ENCODE data around the gene NFYC. TPM values are rescaled to one million over a fixed set of nuclear protein-coding genes. Genes with fewer than 3 reads are reported as not detected.
A peak's percentile ranks its signal among the peaks of the same experiment; 100 is the strongest.

Gene NFYC
- total RNA-seq, 2 experiments from 2014 or later = 78.7 to 84.1 TPM

DNA sequence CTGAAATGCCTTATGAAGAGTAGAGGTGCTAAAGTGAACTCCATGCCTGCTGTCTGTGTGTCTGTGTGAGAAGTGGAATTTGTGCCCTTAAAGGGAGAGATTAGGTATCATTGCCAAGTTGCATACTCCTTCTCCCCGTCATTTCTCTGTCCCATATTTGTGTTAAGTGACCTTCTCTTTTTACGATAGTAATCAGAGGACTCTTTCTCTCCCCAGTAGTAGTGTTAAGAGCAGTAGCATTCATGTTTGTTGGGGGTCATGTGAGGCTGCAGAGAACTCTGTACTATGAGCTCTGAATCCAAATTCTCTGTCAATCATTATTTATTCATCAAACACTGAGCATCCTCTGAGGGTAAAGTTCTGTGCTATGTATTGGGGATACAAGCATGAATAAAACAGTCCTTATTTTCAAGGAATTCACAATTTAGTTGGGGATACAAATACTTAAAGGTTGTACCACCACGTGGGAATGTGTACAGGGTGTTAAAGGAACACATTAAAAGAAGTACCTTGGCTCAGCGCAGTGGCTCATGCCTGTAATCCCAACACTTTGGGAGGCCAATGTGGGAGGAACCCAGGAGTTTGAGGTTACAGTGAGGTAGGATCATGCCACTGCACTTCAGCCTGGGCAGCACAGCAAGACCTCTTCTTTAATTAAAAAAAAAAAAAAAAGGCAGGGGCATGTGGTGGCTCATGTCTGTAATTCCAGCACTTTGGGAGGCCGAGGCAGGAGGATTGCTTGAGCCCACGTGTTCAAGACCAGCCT is 67.3 kb downstream of the NFYC start:
- no peak for DNase-seq
- H3K36me3 Mint-ChIP-seq (ENCODE audit: low read depth) = peaks cover 67% of the 10 kb centered on the region
- no peak overlapping the region for H3K27ac Mint-ChIP-seq
- H3K27me3 Mint-ChIP-seq = no peaks in the 10 kb centered on the region
- H3K4me3 Mint-ChIP-seq = no peak overlapping the region
- ChIA-PET POLR2A (no interaction called here), CTCF (interaction anchor here (1.6 kb wide), 1 partner anchor 16 kb away, joined by 6 read pairs; no protein-coding TSS in a partner anchor)
- H3K9me3 Mint-ChIP-seq = no peaks in the 10 kb centered on the region
- peaks cover 14% of the 10 kb centered on the region for H3K4me1 Mint-ChIP-seq

DNA sequence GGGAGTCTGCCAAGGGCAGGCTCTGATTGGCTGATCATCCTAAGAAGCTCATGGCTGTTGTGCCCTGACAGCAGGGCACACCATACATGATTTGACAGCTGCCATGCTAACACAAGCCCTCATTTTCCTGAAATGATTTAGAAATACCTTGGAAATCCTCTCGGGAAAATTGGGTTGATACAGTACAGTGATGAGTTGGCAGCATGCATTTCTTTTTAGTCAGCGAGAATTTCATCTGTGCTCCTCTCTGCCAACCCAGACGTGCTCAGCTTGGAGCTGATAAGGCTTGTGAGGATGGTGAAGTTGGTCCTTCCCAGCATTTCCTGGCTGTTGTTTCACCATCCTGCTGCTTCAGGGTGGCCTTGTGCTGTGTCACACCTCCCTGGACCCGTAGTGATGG is 69.5 kb downstream of the NFYC start:
- Mint-ChIP-seq H3K4me3 (no peak overlapping the region), H3K4me1 (peaks cover 30% of the 10 kb centered on the region), H3K9me3 (no peaks in the 10 kb centered on the region), H3K27me3 (no peaks in the 10 kb centered on the region), H3K27ac (no peak overlapping the region), H3K36me3 (ENCODE audit: low read depth) (peaks cover 65% of the 10 kb centered on the region)
- ChIA-PET CTCF (no interaction called here), POLR2A (no interaction called here)
- no peak for DNase-seq

DNA sequence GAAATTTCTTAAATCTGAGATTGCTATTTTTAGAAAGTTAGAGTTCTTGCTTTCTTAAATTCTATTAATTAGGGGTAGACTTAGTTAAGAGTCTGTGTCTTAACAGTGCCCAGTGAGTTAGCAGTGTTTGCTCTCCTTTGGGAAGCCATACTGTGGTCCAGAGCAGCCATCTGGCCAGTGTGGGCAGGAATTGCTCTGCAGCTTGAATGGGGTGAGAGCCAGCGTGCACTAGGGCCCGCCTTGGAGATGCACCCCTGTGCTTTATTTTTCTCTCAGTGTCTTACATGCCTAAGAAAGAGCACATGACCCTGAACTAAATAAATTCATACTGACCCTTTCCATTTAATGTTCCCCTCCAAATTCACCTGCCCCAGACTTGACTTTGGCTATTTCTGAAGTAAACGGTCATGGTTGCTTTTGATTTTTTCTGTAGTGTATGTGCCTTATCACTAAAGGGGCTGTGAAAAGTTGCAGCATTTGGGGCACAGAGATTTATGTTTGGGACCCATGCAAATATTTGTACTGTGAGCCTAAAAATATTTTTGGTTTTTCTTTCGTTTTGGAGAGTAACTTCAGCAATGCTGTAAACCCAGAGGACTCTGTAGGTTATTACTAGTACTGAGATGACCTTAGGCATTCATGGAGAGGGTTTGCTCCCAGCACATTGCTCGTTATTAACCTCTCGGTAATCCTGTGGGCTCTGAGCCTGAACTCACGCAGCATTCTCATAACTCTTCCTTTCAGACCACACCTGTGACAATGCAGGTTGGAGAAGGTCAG is 70.8 kb downstream of the NFYC start:
- H3K4me1 Mint-ChIP-seq = peaks cover 32% of the 10 kb centered on the region
- H3K4me3 Mint-ChIP-seq = no peak overlapping the region
- no peak for DNase-seq
- H3K36me3 Mint-ChIP-seq (ENCODE audit: low read depth) = peaks cover 77% of the 10 kb centered on the region
- ChIA-PET CTCF (interaction anchor here (1.1 to 6.0 kb wide), 2 partner anchors 12 to 87 kb away, joined by 3 to 68 read pairs; no protein-coding TSS in a partner anchor), POLR2A (no interaction called here)
- H3K27ac Mint-ChIP-seq = no peak overlapping the region
- no peaks in the 10 kb centered on the region for H3K9me3 Mint-ChIP-seq
- no peaks in the 10 kb centered on the region for H3K27me3 Mint-ChIP-seq

DNA sequence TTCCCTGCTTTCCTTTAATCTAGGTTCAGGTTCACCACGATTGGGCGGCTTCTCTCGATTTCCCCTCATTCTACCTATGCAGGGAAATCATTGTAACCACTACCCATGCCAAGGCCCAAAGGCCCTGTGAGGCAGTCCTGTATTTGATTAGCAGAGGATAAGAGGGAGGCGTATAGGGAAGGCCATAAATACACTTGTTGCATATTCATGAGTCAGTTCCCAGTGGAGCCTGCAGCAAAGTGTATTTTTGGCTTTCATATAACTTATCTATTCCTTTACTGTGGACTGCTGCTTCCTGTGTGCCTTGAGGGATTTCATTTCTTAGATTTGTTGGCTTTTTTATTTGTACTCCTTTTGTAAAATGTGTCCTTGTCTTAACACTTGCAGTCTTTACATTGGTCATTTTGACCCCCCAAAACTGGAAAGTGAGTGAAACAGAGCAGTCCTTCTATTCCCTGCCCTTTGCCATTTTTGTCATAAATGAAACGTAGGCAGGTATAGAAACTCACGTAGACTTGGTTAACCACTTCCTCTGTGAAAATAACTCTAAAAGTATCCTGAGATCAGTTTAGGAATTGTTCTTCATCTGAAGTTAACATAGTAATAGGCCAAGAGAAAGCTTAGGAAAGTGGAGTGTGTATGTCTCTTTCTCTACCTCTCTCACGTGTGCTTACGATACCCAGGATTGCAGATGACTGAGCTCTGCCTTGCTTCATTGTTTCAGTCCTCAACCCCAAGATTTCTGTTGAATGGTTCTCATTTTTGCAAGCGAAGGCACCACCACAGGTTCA is 72.4 kb downstream of the NFYC start:
- Mint-ChIP-seq H3K4me3 (peak overlapping the region; percentile 36), H3K4me1 (peaks cover 32% of the 10 kb centered on the region), H3K27me3 (no peaks in the 10 kb centered on the region), H3K27ac (peak overlapping the region; percentile 85), H3K36me3 (ENCODE audit: low read depth) (peaks cover 82% of the 10 kb centered on the region), H3K9me3 (no peaks in the 10 kb centered on the region)
- CTCF ChIA-PET = interaction anchor here (1.0 to 6.0 kb wide), 6 partner anchors 10 to 189 kb away, joined by 3 to 68 read pairs (median 5); no protein-coding TSS in a partner anchor
- POLR2A ChIA-PET = interaction anchor here (1.0 to 2.3 kb wide), 6 partner anchors 8 to 72 kb away, joined by 3 to 8 read pairs (median 6); partner anchors contain the start of gene NFYC
- DNase-seq = no peak

DNA sequence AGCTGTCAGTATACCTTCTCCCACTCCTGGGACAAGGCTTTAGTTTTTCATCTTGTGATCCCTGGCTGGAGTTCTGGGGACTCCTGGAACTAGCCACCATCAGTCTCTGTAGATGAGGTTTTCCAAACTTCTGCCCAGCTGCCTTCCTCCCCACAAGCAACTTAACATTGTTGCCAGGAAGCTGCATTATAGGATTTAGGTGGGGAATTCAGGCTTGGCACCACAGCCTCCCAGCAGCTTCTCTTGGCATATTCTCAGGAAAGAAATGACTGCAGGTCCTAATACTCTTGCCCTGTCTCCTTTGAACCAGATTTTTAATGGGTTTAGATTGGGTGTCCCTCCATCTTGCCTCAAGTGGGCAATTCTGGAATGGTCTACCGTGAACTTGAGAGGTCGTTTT is 73.5 kb downstream of the NFYC start:
- H3K27ac Mint-ChIP-seq = peak overlapping the region; percentile 36
- H3K27me3 Mint-ChIP-seq = no peaks in the 10 kb centered on the region
- CTCF ChIA-PET = interaction anchor here (1.0 to 6.0 kb wide), 7 partner anchors 9 to 621 kb away, joined by 3 to 68 read pairs (median 6); no protein-coding TSS in a partner anchor
- POLR2A ChIA-PET = interaction anchor here (1.0 to 2.3 kb wide), 7 partner anchors 8 to 73 kb away, joined by 3 to 8 read pairs (median 6); partner anchors contain the start of gene NFYC
- H3K4me1 Mint-ChIP-seq = peaks cover 37% of the 10 kb centered on the region
- no peak for DNase-seq
- H3K9me3 Mint-ChIP-seq = no peaks in the 10 kb centered on the region
- no peak overlapping the region for H3K4me3 Mint-ChIP-seq
- H3K36me3 Mint-ChIP-seq (ENCODE audit: low read depth) = peaks cover 84% of the 10 kb centered on the region

DNA sequence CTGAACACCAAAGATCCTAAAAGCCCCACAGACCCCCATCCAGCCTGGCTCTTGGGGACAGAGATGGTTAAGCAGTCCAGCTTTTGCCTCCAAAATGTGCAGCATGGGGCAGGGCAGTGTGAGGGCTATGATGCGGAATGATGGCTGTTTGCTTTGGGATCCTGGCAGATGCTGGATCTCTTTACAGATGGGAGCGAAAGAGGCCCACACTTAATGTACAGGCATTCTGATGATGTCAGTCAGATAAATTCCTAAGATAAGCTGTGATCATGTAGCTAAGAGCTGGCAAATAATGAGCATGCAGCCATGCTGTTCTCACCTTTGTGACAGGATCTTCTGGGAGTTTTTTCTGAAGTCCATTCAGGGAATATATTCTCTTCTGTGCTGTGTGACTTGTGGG is 74.5 kb downstream of the NFYC start:
- POLR2A ChIA-PET = interaction anchor here (1.7 to 2.3 kb wide), 3 partner anchors 9 to 12 kb away, joined by 6 to 8 read pairs (median 6); no protein-coding TSS in a partner anchor

DNA sequence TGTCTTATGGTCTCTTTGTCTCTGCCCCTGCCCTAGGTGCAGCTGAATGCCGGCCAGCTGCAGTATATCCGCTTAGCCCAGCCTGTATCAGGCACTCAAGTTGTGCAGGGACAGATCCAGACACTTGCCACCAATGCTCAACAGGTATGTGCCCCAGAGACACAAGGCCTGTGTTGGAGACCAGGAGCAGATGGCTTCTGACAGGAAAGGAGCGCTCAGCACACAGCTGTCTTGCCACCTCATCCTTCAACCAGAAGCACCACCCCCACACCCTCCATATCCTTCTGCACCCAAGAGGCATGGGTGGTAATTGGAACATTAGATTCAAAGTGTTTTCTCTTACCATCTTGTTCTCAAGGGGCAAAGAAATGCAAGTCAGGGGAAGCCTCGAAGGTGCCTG is 75.1 kb downstream of the NFYC start:
- ChIA-PET CTCF (interaction anchor here (1.0 to 6.0 kb wide), 2 partner anchors 8 to 186 kb away, joined by 3 to 68 read pairs; no protein-coding TSS in a partner anchor), POLR2A (no interaction called here)
- peaks cover 40% of the 10 kb centered on the region for H3K4me1 Mint-ChIP-seq
- no peak for DNase-seq
- no peaks in the 10 kb centered on the region for H3K27me3 Mint-ChIP-seq
- peaks cover 88% of the 10 kb centered on the region for H3K36me3 Mint-ChIP-seq (ENCODE audit: low read depth)
- H3K27ac Mint-ChIP-seq = peak overlapping the region; percentile 11
- H3K9me3 Mint-ChIP-seq = no peaks in the 10 kb centered on the region
- H3K4me3 Mint-ChIP-seq = no peak overlapping the region

More for the DNA sequence above, 74.5 kb downstream of the NFYC start:
- CTCF ChIA-PET = interaction anchor here (1.2 to 6.0 kb wide), 3 partner anchors 8 to 622 kb away, joined by 3 to 68 read pairs (median 7); no protein-coding TSS in a partner anchor
- Mint-ChIP-seq H3K36me3 (ENCODE audit: low read depth) (peaks cover 88% of the 10 kb centered on the region), H3K4me1 (peaks cover 42% of the 10 kb centered on the region), H3K27me3 (no peaks in the 10 kb centered on the region), H3K4me3 (no peak overlapping the region), H3K27ac (peak overlapping the region; percentile 11), H3K9me3 (no peaks in the 10 kb centered on the region)
- no peak for DNase-seq

DNA sequence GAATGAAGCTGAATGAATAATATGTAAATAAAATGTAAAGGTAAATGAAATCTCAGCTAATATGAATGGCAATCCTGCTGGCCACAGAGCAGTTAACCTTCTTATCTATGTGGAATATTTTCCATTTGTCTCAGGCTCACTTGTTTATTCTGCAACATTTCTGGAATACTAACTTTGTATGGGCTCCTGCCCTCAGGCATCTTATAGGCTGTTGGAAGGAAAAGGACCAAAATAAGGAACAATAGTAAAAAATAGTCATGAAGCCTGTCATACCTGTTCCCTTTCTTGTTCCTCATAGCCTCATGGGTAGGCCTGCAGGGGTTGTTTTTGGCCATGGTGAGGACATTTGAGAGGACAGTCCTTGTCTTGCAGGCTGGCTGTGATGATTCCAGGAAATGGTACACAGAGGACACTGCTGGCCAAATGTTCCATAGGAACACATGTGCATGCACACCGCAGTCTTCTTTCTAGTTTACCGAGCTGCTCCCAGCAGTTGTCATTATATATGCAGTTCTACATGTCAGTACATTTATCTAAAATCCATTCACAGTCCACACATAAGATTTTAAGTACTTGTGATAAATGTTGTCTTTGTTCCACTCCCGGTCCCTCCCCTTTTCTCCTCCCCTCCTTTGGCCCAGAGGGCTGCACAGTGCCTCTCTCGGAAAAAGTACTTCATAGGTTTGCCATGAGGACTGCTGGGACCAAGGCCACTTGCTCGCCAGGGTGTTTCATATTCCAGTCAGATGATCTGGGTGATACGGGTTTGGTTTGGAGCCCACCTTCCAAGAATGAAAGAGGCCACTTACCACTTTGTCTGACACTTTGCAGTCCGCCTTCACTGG is 76.9 kb downstream of the NFYC start:
- no peak overlapping the region for H3K27ac Mint-ChIP-seq
- no peaks in the 10 kb centered on the region for H3K27me3 Mint-ChIP-seq
- no peaks in the 10 kb centered on the region for H3K9me3 Mint-ChIP-seq
- H3K4me1 Mint-ChIP-seq = peaks cover 32% of the 10 kb centered on the region
- POLR2A ChIA-PET = no interaction called here
- H3K4me3 Mint-ChIP-seq = no peak overlapping the region
- CTCF ChIA-PET = no interaction called here
- DNase-seq = no peak
- H3K36me3 Mint-ChIP-seq (ENCODE audit: low read depth) = peaks cover 83% of the 10 kb centered on the region

DNA sequence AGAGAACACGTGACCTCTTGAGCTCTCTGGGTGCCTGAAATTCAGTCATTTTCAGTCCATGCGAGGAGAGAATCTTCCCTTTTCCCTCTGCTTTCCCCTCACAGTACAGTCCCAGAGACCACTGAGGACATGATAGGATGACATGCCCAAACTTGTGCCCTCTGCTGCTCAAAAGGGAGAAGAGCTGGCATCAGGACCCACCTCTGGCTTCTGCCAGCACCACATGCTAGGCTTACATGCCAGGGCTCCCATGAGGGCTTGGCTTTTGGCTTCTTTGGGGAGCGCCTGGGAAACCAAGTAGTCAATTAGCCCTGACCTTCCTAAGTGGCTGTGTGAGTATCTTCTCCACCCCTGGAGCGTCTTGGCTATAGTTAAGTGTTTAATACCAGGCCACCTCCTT is 78.3 kb downstream of the NFYC start:
- H3K27ac Mint-ChIP-seq = peak overlapping the region; percentile 14
- no peaks in the 10 kb centered on the region for H3K9me3 Mint-ChIP-seq
- H3K36me3 Mint-ChIP-seq (ENCODE audit: low read depth) = peaks cover 73% of the 10 kb centered on the region
- peaks cover 21% of the 10 kb centered on the region for H3K4me1 Mint-ChIP-seq
- DNase-seq = no peak
- ChIA-PET CTCF (interaction anchor here (0.8 to 9.3 kb wide), 4 partner anchors 41 to 181 kb away, joined by 3 to 148 read pairs (median 54); partner anchors contain the start of gene NFYC), POLR2A (no interaction called here)
- H3K4me3 Mint-ChIP-seq = no peak overlapping the region
- H3K27me3 Mint-ChIP-seq = no peaks in the 10 kb centered on the region

DNA sequence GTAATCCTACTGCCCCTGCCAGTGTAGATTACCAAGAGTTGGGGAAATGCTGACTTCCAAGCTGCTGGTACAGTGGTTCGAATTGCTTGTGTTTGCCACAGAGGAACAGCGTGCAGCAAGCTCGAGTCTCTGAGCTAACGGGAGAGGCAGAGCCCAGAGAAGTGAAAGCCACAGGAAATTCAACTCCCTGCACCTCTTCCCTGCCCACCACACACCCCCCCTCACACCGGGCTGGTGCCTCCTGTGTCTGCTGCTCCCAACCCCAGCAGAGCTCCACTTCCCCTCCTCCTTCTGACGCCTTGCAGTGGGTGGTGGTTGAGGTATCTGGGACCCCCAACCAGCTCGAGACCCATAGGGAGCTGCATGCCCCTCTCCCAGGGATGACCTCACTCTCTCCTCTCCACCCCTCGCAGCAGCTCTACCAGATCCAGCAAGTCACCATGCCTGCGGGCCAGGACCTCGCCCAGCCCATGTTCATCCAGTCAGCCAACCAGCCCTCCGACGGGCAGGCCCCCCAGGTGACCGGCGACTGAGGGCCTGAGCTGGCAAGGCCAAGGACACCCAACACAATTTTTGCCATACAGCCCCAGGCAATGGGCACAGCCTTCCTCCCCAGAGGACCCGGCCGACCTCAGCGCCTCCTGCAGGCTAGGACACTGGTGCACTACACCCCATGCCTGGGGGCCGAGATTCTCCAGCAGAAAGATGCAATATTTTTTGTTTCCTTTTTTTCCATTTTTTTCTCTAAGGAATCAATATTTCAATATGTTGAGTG is 79.0 kb downstream of the NFYC start:
- Mint-ChIP-seq H3K27me3 (no peaks in the 10 kb centered on the region), H3K4me3 (no peak overlapping the region), H3K9me3 (no peaks in the 10 kb centered on the region), H3K36me3 (ENCODE audit: low read depth) (peaks cover 72% of the 10 kb centered on the region), H3K4me1 (peaks cover 17% of the 10 kb centered on the region), H3K27ac (peak overlapping the region; percentile 35)
- ChIA-PET POLR2A (no interaction called here), CTCF (interaction anchor here (0.8 to 9.3 kb wide), 4 partner anchors 41 to 180 kb away, joined by 3 to 148 read pairs (median 54); partner anchors contain the start of gene NFYC)
- DNase-seq = no peak

All from activated CD4-positive, alpha-beta memory T cell treated with anti-CD3 and anti-CD28 coated beads, Interleukin-2, amount 10 ng/mL, durations not matched to agents 7 days and 5 days (primary cell).